ENCODE results near the gene SOX2.

DNA sequence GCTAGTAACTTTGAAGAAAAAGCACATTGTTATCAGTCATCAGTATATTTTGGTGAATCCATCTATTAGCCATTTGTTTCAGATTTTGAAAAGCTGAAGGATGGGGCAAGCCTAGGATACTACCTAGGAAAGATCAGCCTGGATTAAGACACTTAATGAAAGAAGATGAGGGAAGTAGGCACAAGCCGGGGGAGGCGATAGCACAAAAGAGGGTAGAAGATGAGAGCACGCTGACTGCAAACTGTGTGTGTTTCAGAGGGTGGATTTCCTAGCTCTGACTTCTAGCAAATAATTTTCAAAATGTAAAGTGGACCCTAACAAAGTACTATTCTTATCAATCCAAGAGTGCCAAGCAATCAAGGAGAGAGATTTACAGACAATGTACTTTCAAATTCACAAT, 22.2 kb upstream of the SOX2 start:
- TF ChIP-seq CTCF (IDR thresholded peaks at IDR 0.05) (no peak), EZH2 (IDR thresholded peaks at IDR 0.05; ENCODE audit: borderline replicate concordance, insufficient read depth, low read depth, low read length, poor library complexity, severe bottlenecking) (no peak)

All from B cell (primary cell).